CD14-positive monocyte (primary cell): Measurements from ENCODE around the gene GRIP1. TPM values are rescaled to one million over a fixed set of nuclear protein-coding genes. Genes with fewer than 3 reads are reported as not detected.
A peak's percentile ranks its signal among the peaks of the same experiment; 100 is the strongest.

ENCODE experiments used
- DNase-seq, 3 donors: peaks; one replicate each; pipeline ENCODE4 v3.0.0-alpha.2; 2011 to 2022
- H2AFZ ChIP-seq: 2 replicates; pipeline ENCODE4 v1.6.0; 2012; ENCODE audit warnings: mild to moderate bottlenecking, low read depth, low read length, inconsistent platforms; ENCODE audit not compliant: insufficient read depth, poor library complexity, severe bottlenecking
- H3K27ac ChIP-seq, 2 donors: 1 replicate in 1 of 2; 2 replicates in 1 of 2; pipeline ENCODE4 v1.5.1; 2012 to 2013; ENCODE audit warnings: low read length in 2 of 2, control low read depth in 1 of 2, inconsistent platforms in 1 of 2, low read depth in 1 of 2, mild to moderate bottlenecking in 1 of 2
- H3K27me3 ChIP-seq, 2 donors: one replicate each; pipeline versions ENCODE4 v1.6.0 to v1.6.1; 2011 to 2013; ENCODE audit warnings: low read length in 2 of 2; ENCODE audit not compliant: control insufficient read depth in 2 of 2, insufficient read depth in 2 of 2
- H3K36me3 ChIP-seq, 2 donors: replicated peaks in 1 of 2; 1 replicate in 1 of 2; 2 replicates in 1 of 2; pipeline versions ENCODE4 v1.5.1 to v1.6.1; 2012 to 2013; ENCODE audit warnings: low read length in 2 of 2, control low read depth in 1 of 2, inconsistent platforms in 1 of 2, mild to moderate bottlenecking in 1 of 2; ENCODE audit not compliant: insufficient read depth in 2 of 2, control insufficient read depth in 1 of 2
- H3K4me1 ChIP-seq, 2 donors: 1 replicate in 1 of 2; 2 replicates in 1 of 2; pipeline versions ENCODE4 v1.5.1 to v1.6.1; 2012 to 2013; ENCODE audit warnings: low read length in 2 of 2, control low read depth in 1 of 2, inconsistent platforms in 1 of 2, mild to moderate bottlenecking in 1 of 2, moderate library complexity in 1 of 2; ENCODE audit not compliant: insufficient read depth in 2 of 2, control insufficient read depth in 1 of 2
- H3K4me2 ChIP-seq: replicated peaks from 2 replicates; pipeline ENCODE3; 2012; ENCODE audit warnings: low read length, moderate library complexity, mild to moderate bottlenecking; ENCODE audit not compliant: poor library complexity, severe bottlenecking; ENCODE audit errors: extremely low read depth
- H3K4me3 ChIP-seq, 3 experiments: fragments of 200-600 bp in 1 of 3; sonication (generic) in 1 of 3; replicated peaks in 1 of 3; 1 replicate in 2 of 3; 2 replicates in 1 of 3; pipeline ENCODE4 v1.5.1; 2011 to 2013; ENCODE audit warnings: low read length in 3 of 3, mild to moderate bottlenecking in 3 of 3, control low read depth in 2 of 3, low read depth in 2 of 3, inconsistent platforms in 1 of 3, moderate library complexity in 1 of 3
- H3K79me2 ChIP-seq: 2 replicates; pipeline ENCODE4 v1.6.0; 2012; ENCODE audit warnings: mild to moderate bottlenecking, control low read depth, inconsistent platforms, low read length, moderate library complexity; ENCODE audit not compliant: insufficient read depth
- H3K9ac ChIP-seq: 2 replicates; pipeline ENCODE4 v1.6.0; 2017; ENCODE audit warnings: low read length, mild to moderate bottlenecking; ENCODE audit not compliant: insufficient read depth, poor library complexity, severe bottlenecking
- H3K9me3 ChIP-seq, 2 donors: replicated peaks in 1 of 2; 1 replicate in 1 of 2; 2 replicates in 1 of 2; pipeline versions ENCODE4 v1.5.1 to v1.6.1; 2012 to 2013; ENCODE audit warnings: low read length in 2 of 2, control low read depth in 1 of 2; ENCODE audit not compliant: control insufficient read depth in 1 of 2, insufficient read depth in 1 of 2
- H4K20me1 ChIP-seq: 2 replicates; pipeline ENCODE4 v1.6.0; 2012; ENCODE audit warnings: mild to moderate bottlenecking, low read length, control low read depth, moderate library complexity; ENCODE audit not compliant: insufficient read depth
- H3K27ac Mint-ChIP-seq, 7 donors: one replicate each; pipeline ENCODE4 v1.8.0; 2020; ENCODE audit warnings: mild to moderate bottlenecking in 7 of 7, mixed read lengths in 7 of 7, moderate library complexity in 6 of 7, inconsistent platforms in 2 of 7
- H3K27me3 Mint-ChIP-seq, 3 donors: one replicate each; pipeline ENCODE4 v1.8.0; 2021 to 2022; ENCODE audit warnings: low read depth in 3 of 3, mild to moderate bottlenecking in 3 of 3, mixed read lengths in 3 of 3, moderate library complexity in 3 of 3, inconsistent platforms in 1 of 3
- H3K36me3 Mint-ChIP-seq, 2 donors: one replicate each; pipeline ENCODE4 v1.8.0; 2020; ENCODE audit warnings: mixed read lengths in 2 of 2, inconsistent platforms in 1 of 2, mild to moderate bottlenecking in 1 of 2
- H3K4me1 Mint-ChIP-seq: one replicate; pipeline ENCODE4 v1.8.0; 2020; ENCODE audit warnings: mild to moderate bottlenecking, mixed read lengths
- H3K4me3 Mint-ChIP-seq, 2 donors: one replicate each; pipeline ENCODE4 v1.8.0; 2020; ENCODE audit warnings: mild to moderate bottlenecking in 2 of 2, mixed read lengths in 2 of 2, moderate library complexity in 1 of 2
- H3K9me3 Mint-ChIP-seq, 7 donors: one replicate each; pipeline ENCODE4 v1.8.0; 2020 to 2022; ENCODE audit warnings: mixed read lengths in 7 of 7, mild to moderate bottlenecking in 6 of 7, moderate library complexity in 6 of 7, inconsistent platforms in 2 of 7
- CTCF ChIP-seq: fragments of 200-600 bp; IDR thresholded peaks from one replicate; pipeline ENCODE4 v1.8.0; 2022; ENCODE audit warnings: antibody characterized with exemption, mild to moderate bottlenecking
- WGBS: methylation state at CpG from one replicate; pipeline ENCODE4 v1.1.5; 2013; ENCODE audit warnings: missing lambda C conversion rate; ENCODE audit not compliant: insufficient coverage; 5-methylcytosine and 5-hydroxymethylcytosine counted together
- intact Hi-C, 2 donors: fragments of 100-400 bp; cut with micrococcal nuclease; formaldehyde crosslinking; loops; one replicate each; pipeline versions ENCODE4 v1.15.0 to v1.15.1; 2023
- polyA plus RNA-seq, 3 donors: library from polyadenylated mRNA; depleted of rRNA in 1 of 3; unstranded in 2 of 3; stranded (reverse) in 1 of 3; fragments of 300-500 nt in 2 of 3; fragments of >200 nt in 1 of 3; fragmentation: Illumina TruSeq in 2 of 3; gene quantifications; 1 replicate in 2 of 3; 2 replicates in 1 of 3; pipeline ENCODE4 v1.2.3, GENCODE V29; 2012 to 2021

Gene GRIP1
- polyA plus RNA-seq, 3 donors: 0.21 TPM; not detected in 2

GRCh38 chr12:66403746-66404145 is 275.1 kb downstream of the GRIP1 start:
- H3K9me3 Mint-ChIP-seq: peaks cover 0 to 2% (median 0%) of the 10 kb centered on the region in 7 donors
- H3K4me3 Mint-ChIP-seq: no peak overlapping the region
- Histone ChIP-seq H3K79me2 (peaks cover 21% of the 10 kb centered on the region), H4K20me1 (no peaks in the 10 kb centered on the region), H3K9me3 (no peaks in the 10 kb centered on the region), H3K27ac (no peak overlapping the region), H3K4me2 (no peak overlapping the region), H3K4me1 (peaks cover 28 to 33% of the 10 kb centered on the region in 2 donors), H3K4me3 (no peak overlapping the region), H2AFZ (peak overlapping the region; percentile 55), H3K36me3 (no peaks in the 10 kb centered on the region), H3K27me3 (no peaks in the 10 kb centered on the region), H3K9ac (no peak overlapping the region)
- DNase-seq: no peak
- H3K36me3 Mint-ChIP-seq: peaks cover 2 to 3% of the 10 kb centered on the region in 2 donors
- peaks cover 38% of the 10 kb centered on the region for H3K4me1 Mint-ChIP-seq
- peaks cover 0 to 2% (median 0%) of the 10 kb centered on the region in 3 donors for H3K27me3 Mint-ChIP-seq
- no peak for TF ChIP-seq CTCF
- intact Hi-C loops: loop anchor here in 1 of 2 donors (10.0 kb wide), 1 partner anchor 259 kb away; no protein-coding TSS in a partner anchor
- peak overlapping the region in 1 of 7 donors; percentile 20 for H3K27ac Mint-ChIP-seq

DNA sequence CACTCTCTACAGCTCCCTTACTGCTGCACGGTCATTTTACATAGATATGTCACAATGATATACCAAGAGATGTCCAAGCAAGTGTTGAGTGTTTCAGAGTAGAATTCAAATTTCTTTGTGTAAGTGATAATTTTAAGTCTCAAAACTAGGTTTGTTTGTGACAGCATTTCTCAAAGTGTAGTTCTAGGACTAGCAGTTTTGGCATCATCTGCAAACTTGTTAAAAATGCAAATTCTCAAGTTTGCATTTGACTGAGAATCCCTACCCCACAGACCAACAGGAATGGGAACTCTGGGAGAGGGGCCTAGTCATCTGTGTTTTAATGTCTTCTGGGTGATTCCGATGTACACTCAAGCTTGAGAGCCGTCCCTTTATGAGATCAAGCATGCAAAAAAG is 279.0 kb downstream of the GRIP1 start:
- Histone ChIP-seq H2AFZ (no peak overlapping the region), H3K36me3 (no peaks in the 10 kb centered on the region), H3K9ac (no peak overlapping the region), H3K27me3 (no peaks in the 10 kb centered on the region), H3K4me1 (peaks cover 16 to 18% of the 10 kb centered on the region in 2 donors), H3K4me3 (no peak overlapping the region), H3K79me2 (peaks cover under 1% of the 10 kb centered on the region), H3K9me3 (no peaks in the 10 kb centered on the region), H3K27ac (no peak overlapping the region), H3K4me2 (no peak overlapping the region), H4K20me1 (no peaks in the 10 kb centered on the region)
- no peak for DNase-seq
- Mint-ChIP-seq H3K9me3 (peaks cover 0 to 2% (median 0%) of the 10 kb centered on the region in 7 donors), H3K27me3 (peaks cover 0 to 2% (median 0%) of the 10 kb centered on the region in 3 donors), H3K27ac (no peak overlapping the region), H3K4me3 (no peak overlapping the region), H3K36me3 (peaks cover 2% of the 10 kb centered on the region in 2 donors), H3K4me1 (peaks cover 22% of the 10 kb centered on the region)
- no CpG with 5 or more reads among the region's 3 CpGs for WGBS
- no peak for TF ChIP-seq CTCF
- intact Hi-C loops: loop anchor here in 1 of 2 donors (10.0 kb wide), 1 partner anchor 255 kb away; no protein-coding TSS in a partner anchor
